SIG-M5 treated with dmso at 0.1 percent for 504 hours (cell line): ENCODE measurements around the gene ENOX1.

ENCODE experiments used
- DNase-seq: peaks from one replicate; lab custom pipeline; 2025; ENCODE audit not compliant: unreplicated experiment; lab: John Stamatoyannopoulos, UW

The ENOX1 gene

GRCh38 chr13:43295825-43296564, 490.8 kb downstream of the ENOX1 start:
- no peak for DNase-seq

GRCh38 chr13:43295321-43295720, 491.5 kb downstream of the ENOX1 start:
- DNase-seq: no peak

- no peak for DNase-seq
These were observed 492.4 kb downstream of the ENOX1 start for GRCh38 chr13:43294412-43294811.

GRCh38 chr13:43293986-43294385, 492.8 kb downstream of the ENOX1 start:
- DNase-seq: no peak

DNA sequence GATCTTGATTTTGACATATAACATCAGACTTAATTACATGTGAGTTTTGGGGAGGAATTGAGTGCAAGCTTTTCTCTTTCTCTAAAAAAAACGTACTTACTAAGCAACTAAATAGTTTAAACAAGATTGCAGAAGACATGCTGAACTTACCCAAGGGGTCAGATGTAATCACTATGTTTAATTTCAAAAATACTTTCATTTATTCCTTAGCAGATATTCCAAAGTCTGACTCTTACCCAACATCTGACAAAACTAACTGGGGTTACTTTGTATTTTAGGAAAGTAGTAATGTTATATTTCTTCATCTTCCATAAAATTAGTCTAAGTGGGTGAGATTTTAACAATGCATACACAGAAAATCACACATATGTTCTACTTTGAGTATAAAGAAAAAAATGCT, 493.2 kb downstream of the ENOX1 start:
- no peak for DNase-seq

GRCh38 chr13:43293008-43293407, 493.8 kb downstream of the ENOX1 start:
- DNase-seq: no peak

DNA sequence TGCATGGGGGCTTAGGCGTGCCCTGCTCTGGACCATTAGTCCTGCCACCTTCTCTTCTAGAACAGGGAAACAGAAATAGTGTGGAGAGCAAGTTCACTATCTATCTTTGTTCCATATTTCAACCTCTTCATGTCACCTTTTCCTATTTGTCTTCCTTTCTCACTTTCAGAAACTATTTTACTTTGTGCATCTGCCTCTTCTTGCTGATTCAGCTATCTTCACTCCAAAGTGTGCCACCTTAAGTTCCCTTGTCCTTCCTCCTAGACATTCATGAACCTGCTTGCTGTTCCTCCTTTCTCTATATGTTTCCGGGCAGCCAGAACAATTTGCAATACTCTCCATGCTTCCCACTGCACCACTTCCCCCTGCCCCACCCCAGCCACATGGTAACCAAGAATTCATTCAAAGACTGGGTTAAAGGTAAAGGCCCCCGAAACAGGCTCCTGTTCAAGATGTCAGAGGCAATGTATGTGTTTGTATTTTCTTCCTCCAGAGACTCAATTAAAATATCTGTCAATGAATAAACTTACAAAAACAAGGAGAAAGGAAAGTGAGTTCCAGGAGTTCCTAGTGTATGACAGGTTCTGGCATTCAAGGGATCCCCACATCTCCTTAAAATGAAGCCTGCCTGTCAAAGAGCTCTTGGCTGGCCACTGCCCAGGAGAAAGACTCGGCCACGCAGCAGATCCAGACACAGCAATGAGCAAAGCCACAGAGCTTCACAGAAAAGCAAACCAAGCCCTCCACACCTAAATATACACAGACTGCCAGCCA, 495.3 kb downstream of the ENOX1 start:
- no peak for DNase-seq

DNA sequence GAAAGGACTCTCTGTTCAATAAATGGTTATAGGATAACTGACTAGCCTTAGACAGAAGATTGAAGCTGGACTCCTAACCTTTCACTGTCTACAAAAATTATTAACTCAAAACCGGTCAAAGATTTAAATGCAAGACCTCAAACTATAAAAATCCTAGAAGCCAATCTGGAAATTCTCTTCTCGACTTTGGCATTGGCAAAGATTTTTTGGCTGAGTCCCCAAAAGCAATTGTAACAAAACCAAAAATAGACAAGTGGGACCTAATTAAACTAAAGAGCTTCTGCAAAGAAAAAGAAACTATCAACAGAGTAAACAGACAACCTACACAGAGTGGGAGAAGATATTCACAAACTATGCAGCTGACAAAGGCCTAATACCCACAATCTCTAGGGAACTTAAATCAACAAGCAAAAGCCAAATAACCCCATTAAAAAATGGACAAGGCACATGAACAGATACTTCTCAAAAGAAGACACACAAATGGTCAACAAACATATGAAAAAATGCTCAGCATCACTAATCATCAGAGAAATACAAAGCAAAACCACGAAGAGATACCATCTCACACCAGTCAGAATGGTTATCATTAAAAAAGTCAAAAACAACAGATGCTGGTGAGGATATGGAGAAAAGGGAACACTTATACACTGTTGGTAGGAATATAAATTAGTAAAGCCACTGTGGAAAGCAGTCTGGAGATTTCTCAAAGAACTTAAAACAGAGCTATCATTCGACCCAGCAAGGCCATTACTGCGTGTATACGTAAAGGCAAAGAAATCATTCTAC, 497.1 kb downstream of the ENOX1 start:
- no peak for DNase-seq

GRCh38 chr13:43286751-43287150, 500.0 kb downstream of the ENOX1 start:
- DNase-seq: no peak

GRCh38 chr13:43285933-43286597, 500.7 kb downstream of the ENOX1 start:
- DNase-seq: no peak

GRCh38 chr13:43284162-43284561, 502.6 kb downstream of the ENOX1 start:
- no peak for DNase-seq

DNA sequence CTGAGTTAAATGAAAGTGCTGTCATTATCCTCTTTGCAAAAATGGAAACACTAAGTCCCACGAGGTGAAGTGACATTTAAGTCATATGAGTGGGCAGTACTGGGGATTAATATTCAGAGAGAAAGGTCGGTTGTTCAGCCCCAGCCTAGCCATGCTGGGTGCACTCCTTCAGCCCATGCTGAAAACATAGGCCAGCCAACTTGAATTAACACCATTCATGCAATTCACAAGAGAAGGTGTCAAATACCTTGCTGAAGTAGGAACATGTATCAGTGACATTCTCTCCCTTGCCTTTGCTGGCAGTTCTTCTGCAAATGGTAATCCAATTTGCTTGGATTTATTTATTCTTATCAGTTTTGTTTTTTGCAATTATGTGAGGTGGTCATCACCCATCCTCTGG, 507.1 kb downstream of the ENOX1 start:
- no peak for DNase-seq

DNA sequence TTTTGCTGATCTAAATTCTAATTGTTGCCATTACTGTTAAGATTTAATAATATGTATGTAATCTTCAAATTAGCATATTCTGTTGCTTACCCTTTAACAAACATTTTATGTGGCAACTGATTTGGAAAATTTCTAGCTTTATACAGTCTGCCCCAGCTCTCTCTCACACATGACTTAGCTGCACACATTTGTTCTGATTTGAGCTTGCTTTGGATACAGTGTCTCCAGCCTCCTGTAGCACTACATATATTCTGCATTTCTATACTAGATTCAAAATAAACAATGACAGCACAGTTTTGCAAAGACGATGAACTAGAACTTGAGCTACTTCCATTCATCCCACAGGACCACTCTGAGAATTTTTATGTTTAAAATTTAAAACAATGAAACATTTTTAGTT, 508.6 kb downstream of the ENOX1 start:
- DNase-seq: no peak

DNA sequence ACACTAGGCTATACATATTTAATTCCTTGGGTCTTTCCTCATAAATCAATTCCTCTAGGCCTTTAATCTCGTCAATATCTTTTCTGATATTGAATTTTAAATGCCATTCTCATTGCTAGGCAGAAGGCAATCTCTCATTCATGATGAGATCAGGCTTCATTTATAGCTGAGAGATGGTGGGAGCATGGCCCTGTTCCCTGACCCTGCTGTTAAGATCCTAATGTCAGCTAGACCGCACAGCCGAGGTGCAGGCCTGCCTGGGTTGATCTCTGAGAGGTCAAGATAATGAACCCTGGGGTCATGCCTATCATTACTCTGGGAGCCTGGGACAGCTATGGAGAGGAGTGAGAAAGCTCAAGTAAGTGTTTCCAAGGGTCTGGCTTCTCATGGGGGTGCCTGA, 509.6 kb downstream of the ENOX1 start:
- no peak for DNase-seq

DNA sequence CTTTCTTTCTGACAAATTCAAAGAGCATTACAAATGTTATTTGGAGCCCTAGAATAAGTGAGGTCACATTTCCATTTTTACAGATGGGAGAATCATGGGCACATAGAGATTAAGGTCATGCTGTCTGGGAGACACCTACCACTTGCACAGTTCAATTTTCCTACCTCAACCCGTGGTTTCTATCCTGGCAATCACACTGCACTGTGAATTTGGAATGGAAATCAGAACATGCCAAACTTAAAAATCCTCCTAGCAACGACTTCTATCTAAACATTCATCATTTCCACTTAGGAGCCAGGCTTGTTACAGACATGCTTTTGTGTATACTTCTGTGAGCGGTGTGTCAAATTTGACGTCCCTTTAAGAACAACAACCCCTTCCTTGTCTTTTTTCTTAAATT, 511.9 kb downstream of the ENOX1 start:
- DNase-seq: no peak

DNA sequence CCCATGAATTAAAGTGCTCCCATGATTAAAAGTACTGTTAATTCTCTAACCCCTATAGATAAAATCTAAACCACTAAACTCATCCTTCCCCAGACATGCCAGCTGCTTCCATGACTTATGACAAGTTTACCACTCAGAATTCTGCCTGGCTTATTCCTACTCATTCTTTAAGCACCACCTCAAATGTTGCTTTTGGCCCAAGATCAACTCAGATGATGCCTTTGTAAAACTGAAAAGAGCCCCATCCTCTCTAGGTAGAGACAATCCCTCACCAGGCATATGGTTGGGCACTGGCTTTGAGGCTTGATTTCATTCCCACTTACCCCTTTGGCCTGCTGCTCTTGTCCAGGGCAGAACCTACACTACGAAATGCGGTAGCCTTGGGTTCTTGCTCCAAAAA, 513.4 kb downstream of the ENOX1 start:
- DNase-seq: no peak

GRCh38 chr13:43272851-43273250, 513.9 kb downstream of the ENOX1 start:
- DNase-seq: no peak

- DNase-seq: no peak
These were observed 515.6 kb downstream of the ENOX1 start for GRCh38 chr13:43271152-43271551.

- DNase-seq: no peak
These were observed 516.5 kb downstream of the ENOX1 start for GRCh38 chr13:43270130-43270830.

DNA sequence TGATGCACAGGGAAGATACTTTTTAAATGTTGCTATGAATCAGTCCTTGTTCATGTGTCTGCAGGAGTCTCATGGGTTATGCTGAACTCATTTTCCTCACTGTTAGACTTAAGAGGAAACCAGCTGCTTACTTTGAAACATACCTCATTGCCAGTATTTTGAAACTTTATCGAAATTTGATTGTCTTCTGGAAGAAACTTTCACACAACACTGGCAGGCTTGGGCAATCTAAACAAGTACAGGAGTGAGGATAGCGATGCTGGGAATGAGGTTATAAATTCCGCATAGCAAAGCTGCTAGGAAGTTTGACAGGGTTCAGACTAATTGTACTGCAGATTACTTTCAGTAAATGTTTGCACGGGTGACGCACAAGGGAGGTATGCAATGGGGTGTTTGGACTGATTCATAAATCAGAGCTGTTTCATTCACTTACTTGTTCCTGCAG, 517.7 kb downstream of the ENOX1 start:
- DNase-seq: peak; percentile 24

DNA sequence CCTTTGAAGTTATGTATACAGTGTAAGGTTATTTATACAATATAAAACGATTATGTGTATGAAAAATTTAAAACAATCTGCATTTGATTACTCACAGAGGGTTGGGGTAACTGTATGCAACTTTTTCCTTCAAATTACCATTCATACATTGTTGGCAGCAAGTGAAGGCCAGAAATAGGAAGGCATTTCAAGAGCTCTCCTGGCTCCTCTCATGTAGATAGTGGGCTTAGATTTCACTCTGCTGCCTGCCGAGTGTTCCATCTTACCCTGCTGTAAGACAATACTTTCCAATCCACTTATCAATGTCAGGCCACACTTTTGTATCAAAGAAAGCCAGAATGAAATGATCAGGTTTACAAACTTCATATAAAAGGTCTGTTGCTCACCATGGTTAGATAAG, 518.1 kb downstream of the ENOX1 start:
- no peak for DNase-seq
